MCF 10A (cell line): ENCODE data around the gene ZZZ3. TPM values are rescaled to one million over a fixed set of nuclear protein-coding genes. Genes with fewer than 3 reads are reported as not detected.

Experiments used
- Bru-seq: library from RNA; stranded (reverse); fragments of 400-500 nt; gene quantifications from one replicate; lab custom pipeline; 2021; lab: Mats Ljungman, UMichigan
- BruChase-seq, 2 experiments: library from RNA; stranded (reverse); fragments of 400-500 nt; gene quantifications; one replicate each; lab custom pipeline; 2021; lab: Mats Ljungman, UMichigan
- BruUV-seq: library from RNA; stranded (reverse); fragments of 400-500 nt; replicated peaks from 2 replicates; lab custom pipeline; 2021; lab: Mats Ljungman, UMichigan
- CTCF ChIA-PET: fragments of 300-600 bp; sonication (Branson Sonifier 250); formaldehyde crosslinking; extraction: SDS; loops from one replicate; lab custom pipeline; 2021; ENCODE audit warnings: antibody characterized with exemption, inconsistent platforms; lab: Yijun Ruan, JAX
- POLR2A ChIA-PET: fragments of 300-600, 350-650 bp; sonication (Branson Sonifier 250); formaldehyde crosslinking; extraction: SDS; loops from one replicate; lab custom pipeline; 2020; ENCODE audit warnings: antibody characterized with exemption, inconsistent platforms; lab: Yijun Ruan, JAX
- DNase-seq: peaks from one replicate; pipeline ENCODE4 v3.0.0-alpha.2; 2018; ENCODE audit not compliant: unreplicated experiment
- H3K27ac Mint-ChIP-seq: one replicate; pipeline ENCODE4 v1.8.0; 2022; ENCODE audit warnings: mild to moderate bottlenecking, low read depth, mixed read lengths; ENCODE audit not compliant: unreplicated experiment
- H3K27me3 Mint-ChIP-seq: one replicate; pipeline ENCODE4 v1.8.0; 2022; ENCODE audit warnings: mixed read lengths; ENCODE audit not compliant: insufficient read depth, unreplicated experiment
- H3K36me3 Mint-ChIP-seq: one replicate; pipeline ENCODE4 v1.8.0; 2022; ENCODE audit warnings: mild to moderate bottlenecking, moderate library complexity, mixed read lengths; ENCODE audit not compliant: insufficient read depth, unreplicated experiment
- H3K4me1 Mint-ChIP-seq: one replicate; pipeline ENCODE4 v1.8.0; 2022; ENCODE audit warnings: mixed read lengths; ENCODE audit not compliant: insufficient read depth, unreplicated experiment
- H3K4me3 Mint-ChIP-seq: one replicate; pipeline ENCODE4 v1.8.0; 2022; ENCODE audit warnings: mild to moderate bottlenecking, moderate library complexity, mixed read lengths; ENCODE audit not compliant: unreplicated experiment
- H3K9me3 Mint-ChIP-seq: one replicate; pipeline ENCODE4 v1.8.0; 2022; ENCODE audit warnings: mixed read lengths; ENCODE audit not compliant: unreplicated experiment
- CTCF ChIP-seq: fragments of 200-600 bp; IDR thresholded peaks from one replicate; pipeline ENCODE4 v1.8.0; 2022; ENCODE audit warnings: antibody characterized with exemption, mild to moderate bottlenecking; ENCODE audit not compliant: unreplicated experiment
- intact Hi-C: fragments of 100-400 bp; cut with micrococcal nuclease; formaldehyde crosslinking; loops from 2 replicates; pipeline ENCODE4 v1.14.1; 2022
- long read RNA-seq: library from polyadenylated mRNA; stranded (forward); transcript quantifications from one replicate; pipeline ENCODE4 v2.0.0, GENCODE V29; 2022
- total RNA-seq: library from RNA; stranded (reverse); gene quantifications from 2 replicates; pipeline ENCODE4 v1.2.3, GENCODE V29; 2022

The ZZZ3 gene
- total RNA-seq (68.1 and 83.9 TPM in 2 replicates), Bru-seq, nascent RNA (percentile 95 among the genes with signal in this experiment), BruChase-seq, experiment 1, labeled RNA remaining after a 6-hour chase (percentile 89 among the genes with signal in this experiment), BruChase-seq, experiment 2, labeled RNA remaining after a 2-hour chase (percentile 91 among the genes with signal in this experiment)
- long read RNA-seq, full-length matches to known transcripts = 30 of 227 reads
- long read RNA-seq, partial matches to known transcripts = 6 of 227 reads
- long read RNA-seq, other reads (novel, unspliced or antisense) = 191 of 227 reads

GRCh38 chr1:77682460-77683159 lies at the start of gene ZZZ3:
TSS of gene ZZZ3 (minus strand) at chr1:77682658. CDS start at chr1:77633354, 49,304 bp downstream.
- peak within 1 kb of the TSS; percentile 89 for H3K4me3 Mint-ChIP-seq
- no TSS peak for BruUV-seq
- CTCF ChIA-PET = interaction anchor here (0.7 to 1.5 kb wide), 5 partner anchors 20 to 293 kb away, joined by 3 to 4 read pairs (median 3); no protein-coding TSS in a partner anchor
- H3K27ac Mint-ChIP-seq = peak within 1 kb of the TSS; percentile 99
- peaks cover 20% of the 10 kb centered on the region for H3K36me3 Mint-ChIP-seq
- H3K27me3 Mint-ChIP-seq = no peaks in the 10 kb centered on the region
- POLR2A ChIA-PET = interaction anchor here (0.6 to 5.8 kb wide), 19 partner anchors 11 to 1865 kb away, joined by 3 to 66 read pairs (median 4); partner anchors contain the start of genes DNAJB4, FUBP1 and MIGA1
- H3K4me1 Mint-ChIP-seq = peaks cover 31% of the 10 kb centered on the region
- H3K9me3 Mint-ChIP-seq = no peaks in the 10 kb centered on the region
- intact Hi-C loops = loop anchor here (1.0 to 2.0 kb wide), 7 partner anchors 142 to 1528 kb away; partner anchors contain the start of gene PIGK
- DNase-seq = peak; percentile 93
- TF ChIP-seq CTCF = no peak

- intact Hi-C loops = no loop called here
- H3K27ac Mint-ChIP-seq = no peak overlapping the region
These were observed 49.6 kb upstream of the ZZZ3 start for GRCh38 chr1:77732090-77732489.

GRCh38 chr1:77725706-77726105 lies 43.2 kb upstream of the ZZZ3 start:
- Mint-ChIP-seq H3K4me1 (peaks cover 4% of the 10 kb centered on the region), H3K36me3 (peaks cover 98% of the 10 kb centered on the region), H3K27ac (no peak overlapping the region), H3K27me3 (no peaks in the 10 kb centered on the region), H3K9me3 (no peaks in the 10 kb centered on the region), H3K4me3 (no peak overlapping the region)
- intact Hi-C loops = loop anchor here (10.0 kb wide), 1 partner anchor 179 kb away; no protein-coding TSS in a partner anchor
- no peak for DNase-seq
- no peak for TF ChIP-seq CTCF
- BruUV-seq = no TSS peak
- POLR2A ChIA-PET = no interaction called here
- CTCF ChIA-PET = no interaction called here

More at GRCh38 chr1:77732090-77732489, 49.6 kb upstream of the ZZZ3 start:
- Mint-ChIP-seq H3K4me1 (peaks cover 9% of the 10 kb centered on the region), H3K4me3 (no peak overlapping the region), H3K9me3 (no peaks in the 10 kb centered on the region), H3K36me3 (peaks cover 82% of the 10 kb centered on the region), H3K27me3 (no peaks in the 10 kb centered on the region)
- no TSS peak for BruUV-seq
- TF ChIP-seq CTCF = no peak
- ChIA-PET CTCF (interaction anchor here (0.6 to 2.0 kb wide), 6 partner anchors 35 to 586 kb away, joined by 3 to 5 read pairs (median 3); no protein-coding TSS in a partner anchor), POLR2A (interaction anchor here (0.6 to 1.6 kb wide), 3 partner anchors 11 to 302 kb away, joined by 3 to 4 read pairs (median 3); no protein-coding TSS in a partner anchor)
- DNase-seq = no peak

GRCh38 chr1:77718181-77718580 lies 35.7 kb upstream of the ZZZ3 start:
- CTCF ChIA-PET = no interaction called here
- Mint-ChIP-seq H3K9me3 (no peaks in the 10 kb centered on the region), H3K36me3 (peaks cover 96% of the 10 kb centered on the region), H3K4me1 (no peaks in the 10 kb centered on the region), H3K27me3 (no peaks in the 10 kb centered on the region), H3K4me3 (no peak overlapping the region), H3K27ac (no peak overlapping the region)
- DNase-seq = no peak
- intact Hi-C loops = no loop called here
- no TSS peak for BruUV-seq
- POLR2A ChIA-PET = no interaction called here
- no peak for TF ChIP-seq CTCF
